GM12878 (cell line): Measurements from ENCODE around the gene UPF1. TPM values are rescaled to one million over a fixed set of nuclear protein-coding genes. Genes with fewer than 3 reads are reported as not detected.

Experiments used
- CEBPZ ChIP-seq: fragments of 150-350 bp; IDR thresholded peaks from 2 replicates; pipeline ENCODE4 v1.6.1; 2016; ENCODE audit warnings: low read depth, low read length
- CREB1 ChIP-seq: IDR thresholded peaks from 2 replicates; pipeline ENCODE4 v1.6.1; 2012; ENCODE audit warnings: low read depth, mild to moderate bottlenecking, inconsistent platforms
- CUX1 ChIP-seq: IDR thresholded peaks from 2 replicates; pipeline ENCODE4 v1.6.1; 2012; ENCODE audit warnings: improper control_type of control experiment, low read depth, low read length; ENCODE audit not compliant: insufficient replicate concordance
- E2F8 ChIP-seq: fragments of 450-650 bp; IDR thresholded peaks from 2 replicates; pipeline ENCODE4 v1.6.1; 2018; ENCODE audit warnings: mild to moderate bottlenecking, low read depth, moderate library complexity; ENCODE audit not compliant: partially characterized antibody
- EED ChIP-seq: sonication (generic); IDR thresholded peaks from 2 replicates; pipeline ENCODE4 v1.6.1; 2016; ENCODE audit warnings: antibody characterized with exemption, low read depth
- JUND ChIP-seq: IDR thresholded peaks from 2 replicates; pipeline ENCODE4 v1.6.1; 2012; ENCODE audit warnings: low read depth, mild to moderate bottlenecking, low read length, improper control_type of control experiment, moderate library complexity
- MAX ChIP-seq: IDR thresholded peaks from 2 replicates; pipeline ENCODE4 v1.6.1; 2012; ENCODE audit warnings: low read depth, low read length, improper control_type of control experiment
- NKRF ChIP-seq: fragments of 450-650 bp; conservative IDR thresholded peaks from 2 replicates; pipeline ENCODE4 v1.6.1; 2017; ENCODE audit warnings: mild to moderate bottlenecking, moderate library complexity
- PAX5 ChIP-seq: IDR thresholded peaks from 2 replicates; pipeline ENCODE4 v1.6.1; 2011; ENCODE audit warnings: low read depth, low read length, borderline replicate concordance
- RELA ChIP-seq: fragments of 450-650 bp; IDR thresholded peaks from 2 replicates; pipeline ENCODE4 v1.8.0; 2014; ENCODE audit warnings: borderline replicate concordance; ENCODE audit not compliant: partially characterized antibody
- SIX5 ChIP-seq: IDR thresholded peaks from 2 replicates; pipeline ENCODE4 v1.6.1; 2011; ENCODE audit warnings: mild to moderate bottlenecking, low read depth, low read length, moderate library complexity; ENCODE audit not compliant: severe bottlenecking
- TCF7 ChIP-seq: IDR thresholded peaks from 2 replicates; pipeline ENCODE4 v1.6.1; 2014; ENCODE audit warnings: antibody characterized with exemption, borderline replicate concordance
- polyA plus RNA-seq, 11 experiments: library from polyadenylated mRNA; depleted of rRNA in 4 of 11; unstranded in 6 of 11; stranded (reverse) in 5 of 11; fragments of >200 nt; fragmentation: Nextera tagmentation in 4 of 11; fragmentation: Illumina TruSeq in 1 of 11; extraction: Ambion mirVana in 4 of 11; extraction: Trizol in 1 of 11; gene quantifications; 1 replicate in 1 of 11; 2 replicates in 10 of 11; pipeline versions ENCODE4 v1.2.1 to v1.2.3, GENCODE V29; 2011 to 2016; ENCODE audit warnings: inconsistent platforms in 2 of 11, missing spikeins in 2 of 11, low read depth in 1 of 11
- total RNA-seq, 4 experiments: library from RNA; depleted of rRNA in 3 of 4; stranded (reverse); fragments of >200 nt in 3 of 4; fragmentation: Illumina TruSeq in 1 of 4; extraction: Trizol in 1 of 4; gene quantifications; 2 replicates each; pipeline versions ENCODE4 v1.2.1 to v1.2.3, GENCODE V29; 2013 to 2021

The UPF1 gene
- total and polyA plus RNA-seq, 10 of the 15 experiments (the other 5 are each of a cell fraction or from before 2014, with no cell fraction given) = 0.58 to 80.9 (median 18.7) TPM

GRCh38 chr19:18897094-18898029 is 65.6 kb downstream of the UPF1 start (continued):
- TF ChIP-seq E2F8 (no peak), RELA (no peak), CREB1 (no peak), EED (no peak), CUX1 (no peak), TCF7 (no peak), MAX (no peak), SIX5 (no peak), CEBPZ (no peak), JUND (no peak), PAX5 (no peak), NKRF (no peak)
